ENCODE measurements around the gene CBLIF.

DNA sequence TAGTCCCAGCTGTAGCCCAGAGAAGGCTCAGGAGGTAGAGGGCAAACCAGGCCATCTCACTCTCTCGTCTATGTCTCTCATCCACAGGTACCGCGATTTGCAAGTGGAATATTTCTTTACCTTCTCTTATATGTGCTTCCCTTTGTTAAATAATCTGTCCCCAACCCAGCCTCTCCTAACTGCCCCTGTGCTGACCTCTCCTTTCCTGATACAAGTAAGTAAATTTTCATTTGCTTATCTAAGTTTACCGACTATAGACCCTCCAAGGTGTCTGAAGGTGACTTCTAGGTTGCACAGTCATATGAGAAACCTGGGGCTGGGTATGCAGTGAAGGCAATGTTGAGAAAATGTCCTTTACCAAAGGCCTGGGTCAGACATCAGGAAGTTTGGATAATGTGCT, at the start of gene CBLIF:
- TF ChIP-seq EP300 (IDR thresholded peaks at IDR 0.05; ENCODE audit: borderline replicate concordance in 1 of 2, low read depth in 2 of 2, low read length in 2 of 2) (no peak), EZH2 (IDR thresholded peaks at IDR 0.05; ENCODE audit: low read depth, low read length, severe bottlenecking) (no peak), TAF1 (IDR thresholded peaks at IDR 0.05; ENCODE audit: low read depth, low read length) (no peak), CTCF (IDR thresholded peaks at IDR 0.05; ENCODE audit: control extremely low read depth in 1 of 3, insufficient read depth in 1 of 3, low read depth in 1 of 3, low read length in 3 of 3) (no peak), TBP (IDR thresholded peaks at IDR 0.05; ENCODE audit: low read depth, low read length) (no peak), GTF2F1 (IDR thresholded peaks at IDR 0.05; ENCODE audit: borderline replicate concordance, low read depth, low read length) (no peak), POLR2AphosphoS5 (IDR thresholded peaks at IDR 0.05; ENCODE audit: low read depth, low read length) (no peak), YY1 (IDR thresholded peaks at IDR 0.05; ENCODE audit: low read depth, low read length) (no peak), FOSL1 (IDR thresholded peaks at IDR 0.05; ENCODE audit: insufficient read depth, low read depth, low read length) (no peak)
- TF ChIP-seq, protein P1, sequence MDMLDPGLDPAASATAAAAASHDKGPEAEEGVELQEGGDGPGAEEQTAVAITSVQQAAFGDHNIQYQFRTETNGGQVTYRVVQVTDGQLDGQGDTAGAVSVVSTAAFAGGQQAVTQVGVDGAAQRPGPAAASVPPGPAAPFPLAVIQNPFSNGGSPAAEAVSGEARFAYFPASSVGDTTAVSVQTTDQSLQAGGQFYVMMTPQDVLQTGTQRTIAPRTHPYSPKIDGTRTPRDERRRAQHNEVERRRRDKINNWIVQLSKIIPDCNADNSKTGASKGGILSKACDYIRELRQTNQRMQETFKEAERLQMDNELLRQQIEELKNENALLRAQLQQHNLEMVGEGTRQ (IDR thresholded peaks at IDR 0.05; ENCODE audit: low read length): no peak

Data from H1 (cell line).